Right lobe of liver (tissue), 6 donors: Measurements from ENCODE around the gene KLF13. TPM values are rescaled to one million over a fixed set of nuclear protein-coding genes. Genes with fewer than 3 reads are reported as not detected.

ENCODE experiments used
- ATAC-seq, 4 donors: fragments of 200-7000 bp; cut with Tn5 transposase; one replicate each; pipeline ENCODE4 v1.9.1; 2020; ENCODE audit warnings: mild to moderate bottlenecking in 4 of 4, moderate library complexity in 4 of 4
- DNase-seq, 3 donors: peaks; one replicate each; pipeline ENCODE4 v3.0.0-alpha.2; 2020
- H3K27ac ChIP-seq, 3 donors: fragments of 200-600 bp; one replicate each; pipeline ENCODE4 v1.8.0; 2022
- H3K27me3 ChIP-seq, 2 donors: fragments of 200-600 bp; one replicate each; pipeline ENCODE4 v1.8.0; 2022
- H3K36me3 ChIP-seq, 4 donors: fragments of 200-600 bp; sonication (generic) in 1 of 4; one replicate each; pipeline versions ENCODE4 v1.5.1 to v1.8.0; 2017 to 2022; ENCODE audit warnings: control low read depth in 1 of 4
- H3K4me1 ChIP-seq, 4 donors: fragments of 200-600 bp; sonication (generic) in 1 of 4; one replicate each; pipeline versions ENCODE4 v1.5.1 to v1.8.0; 2017 to 2022; ENCODE audit warnings: control low read depth in 1 of 4
- H3K4me3 ChIP-seq, 3 donors: fragments of 200-600 bp; one replicate each; pipeline ENCODE4 v1.8.0; 2022
- H3K9me3 ChIP-seq, 4 donors: fragments of 200-600 bp; sonication (generic) in 1 of 4; one replicate each; pipeline versions ENCODE4 v1.5.1 to v1.8.0; 2017 to 2022; ENCODE audit warnings: control low read depth in 1 of 4
- POLR2A ChIP-seq: fragments of 450-650 bp; IDR thresholded peaks from one replicate; pipeline ENCODE4 v1.6.1; 2017; ENCODE audit warnings: antibody characterized with exemption, mild to moderate bottlenecking
- WGBS: methylation state at CpG from one replicate; pipeline ENCODE4 v1.1.6; 2018; ENCODE audit warnings: low coverage, low lambda C conversion rate; ENCODE audit not compliant: insufficient coverage; ENCODE audit errors: missing lambda C conversion rate; 5-methylcytosine and 5-hydroxymethylcytosine counted together
- intact Hi-C, 2 donors: fragments of 100-400 bp; cut with DNase I; formaldehyde crosslinking; loops; one replicate each; pipeline versions ENCODE4 v1.11.2 to v1.14.1; 2022
- total RNA-seq, 6 experiments: library from RNA; depleted of rRNA in 2 of 6; stranded (reverse); fragments of >200 nt in 2 of 6; fragmentation: NEBNext Ultra II Directional in 3 of 6; extraction: Animal tissue kit (Norgen Biotek cat#: 25700) in 3 of 6; gene quantifications; one replicate each; pipeline versions ENCODE4 v1.1.0 to v1.2.4, GENCODE V29; 2016 to 2023
- TF ChIP-seq, protein P1 (sequence below), 4 donors: fragments of 200-600 bp in 3 of 4; fragments of 450-650 bp in 1 of 4; IDR thresholded peaks; one replicate each; pipeline versions ENCODE4 v1.5.1 to v1.8.0; 2016 to 2022; ENCODE audit warnings: antibody characterized with exemption in 4 of 4, mild to moderate bottlenecking in 2 of 4
- donor health status: DM: no; HTN: yes; CAD: no.
- donor health status: DM: no; HTN: no; CAD: no.
- donor health status: DM: no; HTN: no; CAD: no.
- donor health status: DM: no; HTN: yes; CAD: no.
- donor health status: DM: no; HTN: yes; CAD: no.

The KLF13 gene
- total RNA-seq, 6 experiments from 2014 or later, result 22.7 to 66.2 (median 28.5) TPM

DNA sequence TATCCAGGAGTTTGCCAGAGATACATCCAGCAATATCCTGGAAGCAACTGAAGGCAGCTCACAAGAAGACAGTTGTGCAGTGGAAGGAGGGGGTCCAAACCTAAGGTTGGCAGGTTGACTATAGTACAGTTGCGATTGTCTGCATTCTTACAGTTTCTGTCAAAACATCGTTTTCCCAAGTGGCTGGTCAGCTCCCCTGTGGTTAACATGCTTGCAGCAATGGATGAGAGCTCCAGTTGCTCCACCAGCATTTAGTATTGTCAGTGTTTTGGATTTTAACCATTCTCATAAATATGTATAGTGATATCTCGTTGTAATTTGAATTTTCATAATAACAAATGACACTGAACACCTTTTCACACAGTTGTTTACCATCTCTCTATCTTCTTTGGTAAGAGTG lies 31.5 kb downstream of the KLF13 start:
- H3K9me3 ChIP-seq, result no peaks in the 10 kb centered on the region
- TF ChIP-seq, protein P1, sequence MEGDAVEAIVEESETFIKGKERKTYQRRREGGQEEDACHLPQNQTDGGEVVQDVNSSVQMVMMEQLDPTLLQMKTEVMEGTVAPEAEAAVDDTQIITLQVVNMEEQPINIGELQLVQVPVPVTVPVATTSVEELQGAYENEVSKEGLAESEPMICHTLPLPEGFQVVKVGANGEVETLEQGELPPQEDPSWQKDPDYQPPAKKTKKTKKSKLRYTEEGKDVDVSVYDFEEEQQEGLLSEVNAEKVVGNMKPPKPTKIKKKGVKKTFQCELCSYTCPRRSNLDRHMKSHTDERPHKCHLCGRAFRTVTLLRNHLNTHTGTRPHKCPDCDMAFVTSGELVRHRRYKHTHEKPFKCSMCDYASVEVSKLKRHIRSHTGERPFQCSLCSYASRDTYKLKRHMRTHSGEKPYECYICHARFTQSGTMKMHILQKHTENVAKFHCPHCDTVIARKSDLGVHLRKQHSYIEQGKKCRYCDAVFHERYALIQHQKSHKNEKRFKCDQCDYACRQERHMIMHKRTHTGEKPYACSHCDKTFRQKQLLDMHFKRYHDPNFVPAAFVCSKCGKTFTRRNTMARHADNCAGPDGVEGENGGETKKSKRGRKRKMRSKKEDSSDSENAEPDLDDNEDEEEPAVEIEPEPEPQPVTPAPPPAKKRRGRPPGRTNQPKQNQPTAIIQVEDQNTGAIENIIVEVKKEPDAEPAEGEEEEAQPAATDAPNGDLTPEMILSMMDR (IDR thresholded peaks at IDR 0.05), result no peak
- no peak for TF ChIP-seq POLR2A
- 80% methylated on average over 2 of the region's 3 CpGs for WGBS
- DNase-seq, result no peak
- intact Hi-C loops, result no loop called here
- ATAC-seq, result no peak
- peak overlapping the region in 1 of 3 donors; percentile 91 for H3K27ac ChIP-seq
- peaks cover 3 to 76% (median 35%) of the 10 kb centered on the region in 4 donors for H3K4me1 ChIP-seq
- no peaks in the 10 kb centered on the region for H3K27me3 ChIP-seq
- no peak overlapping the region for H3K4me3 ChIP-seq
- H3K36me3 ChIP-seq, result no peaks in the 10 kb centered on the region

DNA sequence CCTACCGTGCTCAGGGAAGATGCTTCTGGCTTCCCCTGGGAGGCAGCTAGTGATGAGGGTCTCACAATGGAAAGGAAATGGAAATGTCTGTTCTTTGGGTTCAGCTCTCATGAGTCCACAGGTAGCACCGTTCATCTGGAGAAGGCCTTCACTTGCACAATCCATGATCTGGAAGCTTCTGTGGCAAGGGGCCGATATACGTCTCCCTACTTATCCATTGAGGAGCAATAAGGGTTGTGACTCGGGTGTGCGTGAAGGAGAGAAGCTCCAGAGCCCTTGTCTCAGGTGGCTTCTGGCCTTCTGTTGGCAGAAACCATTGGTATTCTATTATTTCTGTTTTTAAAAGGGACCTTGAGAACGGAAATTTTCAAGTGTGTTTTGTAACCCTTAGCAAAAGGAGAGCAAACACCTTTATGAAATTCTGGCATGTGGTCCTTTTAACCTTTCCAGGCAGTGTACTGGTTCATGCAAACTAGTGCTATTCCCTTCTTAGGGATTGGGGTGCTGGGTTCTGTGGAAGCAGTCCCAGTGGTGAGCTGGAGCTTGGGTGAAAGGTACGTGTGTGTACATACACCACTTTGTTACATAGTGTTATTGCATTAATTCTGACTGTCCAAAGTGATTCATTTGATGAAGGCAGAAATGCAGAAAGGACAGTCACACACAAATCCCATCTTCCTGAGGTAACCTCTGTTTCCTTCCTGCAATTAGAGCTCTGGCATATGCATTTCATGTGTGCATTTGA lies 32.5 kb downstream of the KLF13 start:
- Histone ChIP-seq H3K36me3 (no peaks in the 10 kb centered on the region), H3K4me1 (peaks cover 3 to 76% (median 34%) of the 10 kb centered on the region in 4 donors), H3K27ac (peak overlapping the region in 2 of 3 donors; percentile 71 to 91), H3K27me3 (no peaks in the 10 kb centered on the region), H3K4me3 (no peak overlapping the region), H3K9me3 (no peaks in the 10 kb centered on the region)
- intact Hi-C loops, result no loop called here
- DNase-seq (no peak), ATAC-seq (peak in 3 of 4 donors; percentile 9 to 48 (median 30))
- 37% methylated on average over 5 of the region's 8 CpGs for WGBS
- TF ChIP-seq, protein P1 (IDR thresholded peaks at IDR 0.05), result no peak
- TF ChIP-seq POLR2A, result no peak

DNA sequence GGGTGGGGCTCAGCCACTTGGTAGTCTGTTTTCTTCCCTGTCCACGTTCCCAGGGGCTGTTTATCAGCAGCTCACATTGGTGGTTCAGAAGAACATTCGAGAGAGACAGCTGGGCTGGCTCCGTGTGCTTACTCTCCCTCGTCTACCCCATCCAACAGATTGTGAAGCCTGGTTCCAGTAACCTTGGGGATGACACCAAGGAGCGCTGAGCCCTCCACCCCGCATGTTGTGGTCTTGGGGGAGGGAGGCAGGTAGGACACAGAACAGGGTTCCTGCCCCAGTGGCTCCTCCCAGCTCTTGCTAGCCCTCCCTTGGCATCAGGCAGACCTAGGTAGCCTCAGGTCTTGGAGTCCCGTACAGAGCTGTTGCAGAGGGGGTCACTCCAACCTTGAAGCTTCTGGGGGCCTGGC lies 33.1 kb downstream of the KLF13 start:
- Histone ChIP-seq H3K27ac (peak overlapping the region in 2 of 3 donors; percentile 71 to 91), H3K9me3 (no peaks in the 10 kb centered on the region), H3K4me3 (no peak overlapping the region), H3K36me3 (no peaks in the 10 kb centered on the region), H3K4me1 (peaks cover 3 to 77% (median 36%) of the 10 kb centered on the region in 4 donors), H3K27me3 (no peaks in the 10 kb centered on the region)
- intact Hi-C loops, result no loop called here
- TF ChIP-seq POLR2A, result no peak
- TF ChIP-seq, protein P1 (IDR thresholded peaks at IDR 0.05), result no peak
- DNase-seq (no peak), ATAC-seq (peak in 2 of 4 donors; percentile 1 to 2)
- WGBS, result 31% methylated on average over 3 of the region's 7 CpGs

DNA sequence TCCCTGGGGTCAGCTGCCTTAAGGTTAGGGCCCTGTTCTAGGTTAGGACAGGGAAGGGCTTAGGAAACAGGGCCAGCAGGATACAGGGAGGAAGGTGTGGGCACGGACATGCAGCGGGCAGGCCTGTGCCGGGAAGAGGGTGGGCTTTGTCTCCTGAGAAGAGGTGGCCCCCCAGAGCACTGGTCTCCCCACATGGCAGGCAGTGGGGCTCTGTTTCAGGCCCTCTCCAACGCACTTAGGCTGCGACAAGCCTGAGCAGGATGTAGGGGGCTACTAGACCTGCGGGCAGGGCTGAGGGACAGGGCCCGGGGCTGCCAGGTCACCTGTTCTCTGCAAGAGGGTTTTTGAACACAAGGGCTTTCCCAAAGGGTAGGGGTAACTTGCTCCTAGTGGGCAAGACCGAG lies 33.5 kb downstream of the KLF13 start:
- Histone ChIP-seq H3K4me1 (peaks cover 3 to 82% (median 39%) of the 10 kb centered on the region in 4 donors), H3K4me3 (no peak overlapping the region), H3K27me3 (no peaks in the 10 kb centered on the region), H3K36me3 (no peaks in the 10 kb centered on the region), H3K27ac (peak overlapping the region in 2 of 3 donors; percentile 71 to 91), H3K9me3 (no peaks in the 10 kb centered on the region)
- WGBS, result no CpG with 5 or more reads among the region's 8 CpGs
- ATAC-seq, result no peak
- no peak for DNase-seq
- TF ChIP-seq, protein P1 (IDR thresholded peaks at IDR 0.05), result no peak
- no peak for TF ChIP-seq POLR2A
- intact Hi-C loops, result no loop called here
